HepG2 (cell line): ENCODE data around the gene VMA21. TPM values are rescaled to one million over a fixed set of nuclear protein-coding genes. Genes with fewer than 3 reads are reported as not detected.

Source experiments
- ARID3A ChIP-seq: IDR thresholded peaks from 2 replicates; pipeline ENCODE4 v1.6.1; 2012; ENCODE audit warnings: low read depth, low read length, improper control_type of control experiment
- CBX2 ChIP-seq, 2 experiments: fragments of 200-600 bp in 1 of 2; sonication (generic); formaldehyde crosslinking in 1 of 2; IDR thresholded peaks; 2 replicates each; pipeline versions ENCODE4 v1.7.0 to v1.8.1; 2018 to 2022; ENCODE audit warnings: low read depth in 2 of 2, low read length in 1 of 2, mild to moderate bottlenecking in 1 of 2, missing genetic modification reagents in 1 of 2
- GPN1 ChIP-seq: sonication (generic); formaldehyde crosslinking; IDR thresholded peaks from 2 replicates; pipeline ENCODE4 v1.5.1; 2020; ENCODE audit warnings: missing genetic modification reagents, borderline replicate concordance
- HOXA3 ChIP-seq: sonication (generic); formaldehyde crosslinking; IDR thresholded peaks from 2 replicates; pipeline ENCODE4 v1.5.0; 2020; ENCODE audit warnings: missing genetic modification reagents
- IRF9 ChIP-seq: sonication (generic); formaldehyde crosslinking; IDR thresholded peaks from 2 replicates; pipeline ENCODE4 v1.8.0; 2022; ENCODE audit warnings: missing genetic modification reagents, mild to moderate bottlenecking, borderline replicate concordance
- MTF2 ChIP-seq: sonication (generic); formaldehyde crosslinking; IDR thresholded peaks from 2 replicates; pipeline ENCODE4 v1.5.0; 2020; ENCODE audit warnings: missing genetic modification reagents, borderline replicate concordance
- MZF1 ChIP-seq: sonication (generic); formaldehyde crosslinking; IDR thresholded peaks from 2 replicates; pipeline ENCODE4 v1.8.1; 2023; ENCODE audit warnings: mild to moderate bottlenecking, missing genetic modification reagents, borderline replicate concordance
- NR2C2 ChIP-seq: sonication (generic); formaldehyde crosslinking; IDR thresholded peaks from 2 replicates; pipeline ENCODE4 v1.4.0; 2020; ENCODE audit warnings: missing genetic modification reagents, mild to moderate bottlenecking, moderate library complexity, borderline replicate concordance
- TCF12 ChIP-seq, 2 experiments: fragments of 450-650 bp in 1 of 2; sonication (generic) in 1 of 2; formaldehyde crosslinking in 1 of 2; IDR thresholded peaks; 2 replicates each; pipeline versions ENCODE4 v1.6.1 to v1.8.0; 2017 to 2022; ENCODE audit warnings: antibody characterized with exemption in 1 of 2, mild to moderate bottlenecking in 1 of 2, missing genetic modification reagents in 1 of 2, moderate library complexity in 1 of 2
- ZFP82 ChIP-seq: sonication (generic); formaldehyde crosslinking; IDR thresholded peaks from 2 replicates; pipeline ENCODE4 v1.5.1; 2020; ENCODE audit warnings: mild to moderate bottlenecking, missing genetic modification reagents, borderline replicate concordance
- ZNF367 ChIP-seq: sonication (generic); formaldehyde crosslinking; IDR thresholded peaks from 2 replicates; pipeline ENCODE4 v1.4.0; 2020; ENCODE audit warnings: missing genetic modification reagents, borderline replicate concordance
- ZNF460 ChIP-seq: sonication (generic); formaldehyde crosslinking; IDR thresholded peaks from 2 replicates; pipeline ENCODE4 v1.5.1; 2020; ENCODE audit warnings: missing genetic modification reagents, mild to moderate bottlenecking, borderline replicate concordance
- ZNF550 ChIP-seq: sonication (generic); formaldehyde crosslinking; IDR thresholded peaks from 2 replicates; pipeline ENCODE4 v1.4.0; 2020; ENCODE audit warnings: mild to moderate bottlenecking, missing genetic modification reagents, borderline replicate concordance
- ZNF616 ChIP-seq: sonication (generic); formaldehyde crosslinking; IDR thresholded peaks from 2 replicates; pipeline ENCODE4 v1.5.0; 2020; ENCODE audit warnings: low read depth, mild to moderate bottlenecking, missing genetic modification reagents
- ZNF646 ChIP-seq: sonication (generic); formaldehyde crosslinking; IDR thresholded peaks from 2 replicates; pipeline ENCODE4 v1.9.0; 2021; ENCODE audit warnings: mild to moderate bottlenecking, missing genetic modification reagents
- ZSCAN30 ChIP-seq: sonication (generic); formaldehyde crosslinking; IDR thresholded peaks from 2 replicates; pipeline ENCODE4 v1.5.0; 2020; ENCODE audit warnings: mild to moderate bottlenecking, missing genetic modification reagents
- polyA plus RNA-seq, 8 experiments: library from polyadenylated mRNA; depleted of rRNA in 3 of 8; stranded (reverse) in 7 of 8; unstranded in 1 of 8; fragments of >200 nt; fragmentation: Illumina TruSeq in 4 of 8; extraction: Trizol in 4 of 8; gene quantifications; 2 replicates each; pipeline versions ENCODE4 v1.2.1 to v1.2.3, GENCODE V29; 2011 to 2016; ENCODE audit warnings: low read depth in 4 of 8, missing spikeins in 1 of 8, mixed read lengths in 1 of 8; ENCODE audit not compliant: insufficient read depth in 1 of 8
- total RNA-seq, 5 experiments: library from RNA; depleted of rRNA; stranded (reverse); fragments of >200 nt; fragmentation: Illumina TruSeq; extraction: Trizol; gene quantifications; 2 replicates each; pipeline ENCODE4 v1.2.3, GENCODE V29; 2016; ENCODE audit warnings: low read depth in 1 of 5

VMA21 gene
- total and polyA plus RNA-seq, 2 of the 13 experiments (the other 11 are each of a cell fraction or from before 2014, with no cell fraction given) = 20.9 to 42.4 TPM

- TF ChIP-seq ARID3A (no peak), ZFP82 (CRISPR knock-in tag) (no peak), IRF9 (CRISPR knock-in tag) (no peak), HOXA3 (peak; percentile 83), ZNF616 (CRISPR knock-in tag) (no peak), CBX2 (IDR thresholded peaks at IDR 0.05; ENCODE audit: low read depth, low read length) (no peak), CBX2 (CRISPR knock-in tag; IDR thresholded peaks at IDR 0.05; ENCODE audit: low read depth) (no peak), ZNF550 (no peak), ZNF460 (no peak), ZNF646 (no peak), MTF2 (CRISPR knock-in tag) (no peak), GPN1 (CRISPR knock-in tag) (no peak), ZSCAN30 (no peak), ZNF367 (CRISPR knock-in tag) (no peak), TCF12 (IDR thresholded peaks at IDR 0.05) (no peak), TCF12 (CRISPR knock-in tag; IDR thresholded peaks at IDR 0.05) (no peak), MZF1 (CRISPR knock-in tag) (no peak), NR2C2 (CRISPR knock-in tag) (peak; percentile 52; the same call in 1 of the 2 replicates)
These were observed at the start of gene VMA21 (continued) for GRCh38 chrX:151396825-151397740.
